Nephron progenitor cell (in vitro differentiated cells): ENCODE results near the gene RTN4IP1.

Experiments
- DNase-seq: peaks from one replicate; pipeline ENCODE4 v3.0.0; 2021
- H3K27ac Mint-ChIP-seq: 2 replicates; pipeline ENCODE4 v1.8.0; 2021; ENCODE audit warnings: mild to moderate bottlenecking, moderate library complexity, mixed read lengths
- H3K27me3 Mint-ChIP-seq: 2 replicates; pipeline ENCODE4 v1.8.0; 2021; ENCODE audit warnings: mild to moderate bottlenecking, low read depth, mixed read lengths; ENCODE audit not compliant: poor library complexity
- H3K36me3 Mint-ChIP-seq: 2 replicates; pipeline ENCODE4 v1.8.0; 2021; ENCODE audit warnings: low read depth, mixed read lengths
- H3K4me1 Mint-ChIP-seq: 2 replicates; pipeline ENCODE4 v1.8.0; 2021; ENCODE audit warnings: mixed read lengths
- H3K4me3 Mint-ChIP-seq: 2 replicates; pipeline ENCODE4 v1.8.0; 2021; ENCODE audit warnings: mild to moderate bottlenecking, moderate library complexity, mixed read lengths
- H3K9me3 Mint-ChIP-seq: 2 replicates; pipeline ENCODE4 v1.8.0; 2021; ENCODE audit warnings: mild to moderate bottlenecking, moderate library complexity, mixed read lengths
- CTCF ChIP-seq: fragments of 200-600 bp; sonication (generic); IDR thresholded peaks from 2 replicates; pipeline ENCODE4 v1.5.0; 2021; ENCODE audit warnings: antibody characterized with exemption

Gene RTN4IP1

GRCh38 chr6:106629103-106629858, at the start of gene RTN4IP1, which contains the start of gene QRSL1:
TSS of gene RTN4IP1 (minus strand) at chr6:106629498. CDS start at chr6:106629021, 477 bp downstream.
TSS of gene QRSL1 (plus strand) at chr6:106629578. CDS start at chr6:106629682, 104 bp downstream.
- TF ChIP-seq CTCF = no peak
- H3K36me3 Mint-ChIP-seq = peaks cover 17% of the 10 kb centered on the region
- H3K4me1 Mint-ChIP-seq = peaks cover 48% of the 10 kb centered on the region
- H3K9me3 Mint-ChIP-seq = peaks cover 4% of the 10 kb centered on the region
- H3K27me3 Mint-ChIP-seq = no peaks in the 10 kb centered on the region
- H3K27ac Mint-ChIP-seq = peak within 1 kb of the TSS; percentile 99
- H3K4me3 Mint-ChIP-seq = peak within 1 kb of the TSS; percentile 94
- DNase-seq = peak; percentile 85

- Mint-ChIP-seq H3K36me3 (no peaks in the 10 kb centered on the region), H3K4me1 (no peaks in the 10 kb centered on the region), H3K27ac (no peak overlapping the region), H3K27me3 (no peaks in the 10 kb centered on the region), H3K9me3 (peaks cover 5% of the 10 kb centered on the region), H3K4me3 (no peak overlapping the region)
- DNase-seq = no peak
- no peak for TF ChIP-seq CTCF
These were observed 48.0 kb upstream of the RTN4IP1 start for GRCh38 chr6:106677282-106677681.

GRCh38 chr6:106674541-106675229, 45.4 kb upstream of the RTN4IP1 start:
- Mint-ChIP-seq H3K27ac (no peak overlapping the region), H3K4me3 (no peak overlapping the region), H3K4me1 (no peaks in the 10 kb centered on the region), H3K36me3 (no peaks in the 10 kb centered on the region), H3K27me3 (no peaks in the 10 kb centered on the region), H3K9me3 (peaks cover 5% of the 10 kb centered on the region)
- DNase-seq = no peak
- TF ChIP-seq CTCF = no peak

GRCh38 chr6:106671651-106672050, 42.4 kb upstream of the RTN4IP1 start:
- Mint-ChIP-seq H3K27ac (no peak overlapping the region), H3K36me3 (peaks cover 18% of the 10 kb centered on the region), H3K9me3 (no peaks in the 10 kb centered on the region), H3K4me3 (no peak overlapping the region), H3K4me1 (no peaks in the 10 kb centered on the region), H3K27me3 (no peaks in the 10 kb centered on the region)
- no peak for DNase-seq
- TF ChIP-seq CTCF = no peak

- Mint-ChIP-seq H3K4me3 (no peak overlapping the region), H3K4me1 (no peaks in the 10 kb centered on the region), H3K9me3 (no peaks in the 10 kb centered on the region), H3K27ac (no peak overlapping the region), H3K36me3 (peaks cover 27% of the 10 kb centered on the region), H3K27me3 (no peaks in the 10 kb centered on the region)
- DNase-seq = no peak
- no peak for TF ChIP-seq CTCF
These were observed 40.9 kb upstream of the RTN4IP1 start for GRCh38 chr6:106670236-106670635.
